ENCODE results near the gene FAR2.

DNA sequence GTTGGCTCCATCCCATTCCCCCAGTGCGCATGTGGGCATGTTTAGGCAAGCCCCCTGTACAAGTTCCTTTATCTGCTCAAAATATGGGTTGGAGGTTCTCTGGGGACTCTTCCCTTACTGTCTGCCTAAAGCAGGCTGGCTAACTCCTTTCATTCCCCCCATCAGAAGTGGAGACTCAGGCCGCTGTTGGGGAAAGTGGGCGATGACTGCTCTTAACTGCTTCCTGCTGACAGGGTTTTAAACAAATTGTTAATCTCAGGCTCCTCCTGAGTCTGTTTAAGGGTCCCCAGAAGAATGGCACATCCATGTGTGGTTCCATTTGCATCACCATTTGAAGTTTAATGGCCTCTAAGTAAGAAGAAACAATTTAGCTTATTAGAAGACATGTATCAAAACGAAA lies 15.4 kb upstream of the FAR2 start:
- TF ChIP-seq, protein P1, sequence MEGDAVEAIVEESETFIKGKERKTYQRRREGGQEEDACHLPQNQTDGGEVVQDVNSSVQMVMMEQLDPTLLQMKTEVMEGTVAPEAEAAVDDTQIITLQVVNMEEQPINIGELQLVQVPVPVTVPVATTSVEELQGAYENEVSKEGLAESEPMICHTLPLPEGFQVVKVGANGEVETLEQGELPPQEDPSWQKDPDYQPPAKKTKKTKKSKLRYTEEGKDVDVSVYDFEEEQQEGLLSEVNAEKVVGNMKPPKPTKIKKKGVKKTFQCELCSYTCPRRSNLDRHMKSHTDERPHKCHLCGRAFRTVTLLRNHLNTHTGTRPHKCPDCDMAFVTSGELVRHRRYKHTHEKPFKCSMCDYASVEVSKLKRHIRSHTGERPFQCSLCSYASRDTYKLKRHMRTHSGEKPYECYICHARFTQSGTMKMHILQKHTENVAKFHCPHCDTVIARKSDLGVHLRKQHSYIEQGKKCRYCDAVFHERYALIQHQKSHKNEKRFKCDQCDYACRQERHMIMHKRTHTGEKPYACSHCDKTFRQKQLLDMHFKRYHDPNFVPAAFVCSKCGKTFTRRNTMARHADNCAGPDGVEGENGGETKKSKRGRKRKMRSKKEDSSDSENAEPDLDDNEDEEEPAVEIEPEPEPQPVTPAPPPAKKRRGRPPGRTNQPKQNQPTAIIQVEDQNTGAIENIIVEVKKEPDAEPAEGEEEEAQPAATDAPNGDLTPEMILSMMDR (IDR thresholded peaks at IDR 0.05; ENCODE audit: insufficient read depth, low read depth, low read length), result no peak
- TF ChIP-seq EZH2 (IDR thresholded peaks at IDR 0.05; ENCODE audit: insufficient read depth, low read length), result no peak
